ENCODE data around the gene IL18BP. TPM values are rescaled to one million over a fixed set of nuclear protein-coding genes. Genes with fewer than 3 reads are reported as not detected.

Gene IL18BP
- total RNA-seq, 2 donors from 2014 or later = 3.1 to 13.9 TPM

GRCh38 chr11:72048766-72049460 lies 50.2 kb downstream of the IL18BP start:
- no peak for DNase-seq (ENCODE audit: low spot score)
- Histone ChIP-seq H3K4me1 (replicated peaks) (no peaks in the 10 kb centered on the region), H3K4me3 (no peak overlapping the region), H3K9me3 (no peaks in the 10 kb centered on the region), H3K27ac (peak overlapping the region; percentile 31 to 56), H3K36me3 (no peaks in the 10 kb centered on the region), H3K27me3 (replicated peaks; ENCODE audit: insufficient read depth) (no peaks in the 10 kb centered on the region)
- WGBS = 73% methylated on average over 3 of the region's 3 CpGs
- intact Hi-C loops (cut with DNase I) = no loop called here
- no peak for TF ChIP-seq POLR2A (IDR thresholded peaks at IDR 0.05)
- no peak for TF ChIP-seq POLR2AphosphoS5 (IDR thresholded peaks at IDR 0.05)
- no peak for TF ChIP-seq CTCF (IDR thresholded peaks at IDR 0.05)

Small RNA genes within 50 kb of the gene (small RNA-seq; reads per million reads assigned to genes)
- 0 reads per million in 2 donors for gene RNU6-72P

Other genes with a start within 250 kb of the IL18BP start
- gene DEFB108B, start 165.7 kb upstream of the IL18BP start, total RNA-seq = not detected
- not detected for gene DEFB131B, start 120.5 kb upstream of the IL18BP start, total RNA-seq
- 1 to 10 TPM; 4.9 to 7.7 TPM for gene XNDC1N, start 70.3 kb upstream of the IL18BP start, total RNA-seq
- 10 to 100 TPM; 32.4 to 48.0 TPM for gene RNF121, start 69.9 kb upstream of the IL18BP start, total RNA-seq
- 100 to 1,000 TPM; 623 to 712 TPM for gene NUMA1, start 81.6 kb downstream of the IL18BP start, total RNA-seq
- 10 to 100 TPM; 13.1 to 25.1 TPM for gene LRRC51, start 81.9 kb downstream of the IL18BP start, total RNA-seq
- gene LAMTOR1, start 104.4 kb downstream of the IL18BP start, total RNA-seq = 100 to 1,000 TPM; 128 to 230 TPM
- gene TOMT, start 107.0 kb downstream of the IL18BP start, total RNA-seq = not detected
- gene ANAPC15, start 113.8 kb downstream of the IL18BP start, total RNA-seq = 10 to 100 TPM; 28.9 to 54.2 TPM
- not detected for gene FOLR3, start 136.8 kb downstream of the IL18BP start, total RNA-seq
- 1 to 10 TPM in 1 of 2 donors, not detected in 1; 8.9 TPM for gene FOLR1, start 193.2 kb downstream of the IL18BP start, total RNA-seq
- 10 to 100 TPM in 1 of 2 donors, under 1 TPM in 1; 0.87 to 23.9 TPM for gene FOLR2, start 217.9 kb downstream of the IL18BP start, total RNA-seq
- gene INPPL1, start 225.9 kb downstream of the IL18BP start, total RNA-seq = 100 to 1,000 TPM in 1 of 2 donors, 10 to 100 TPM in 1; 85.0 to 142 TPM
- gene PHOX2A, start 245.3 kb downstream of the IL18BP start, total RNA-seq = under 1 TPM in 1 of 2 donors, not detected in 1; 0.40 TPM

All from prostate gland (tissue), 2 donors.